SK-N-MC (cell line): ENCODE measurements around the gene SPINT4.

Experiments
- EZH2 ChIP-seq: fragments of 200-600 bp; sonication (generic); IDR thresholded peaks from one replicate; pipeline ENCODE4 v1.6.1; 2017; ENCODE audit warnings: antibody characterized with exemption
- FOXP2 ChIP-seq: optimal IDR thresholded peaks from 2 replicates; pipeline ENCODE3; 2011; ENCODE audit warnings: mild to moderate bottlenecking, moderate library complexity; ENCODE audit not compliant: insufficient read depth; ENCODE audit errors: extremely low read length, control extremely low read depth
- POLR2AphosphoS5 ChIP-seq: IDR thresholded peaks from 2 replicates; pipeline ENCODE4 v1.6.1; 2012; ENCODE audit warnings: mild to moderate bottlenecking, low read depth, low read length, borderline replicate concordance

DNA sequence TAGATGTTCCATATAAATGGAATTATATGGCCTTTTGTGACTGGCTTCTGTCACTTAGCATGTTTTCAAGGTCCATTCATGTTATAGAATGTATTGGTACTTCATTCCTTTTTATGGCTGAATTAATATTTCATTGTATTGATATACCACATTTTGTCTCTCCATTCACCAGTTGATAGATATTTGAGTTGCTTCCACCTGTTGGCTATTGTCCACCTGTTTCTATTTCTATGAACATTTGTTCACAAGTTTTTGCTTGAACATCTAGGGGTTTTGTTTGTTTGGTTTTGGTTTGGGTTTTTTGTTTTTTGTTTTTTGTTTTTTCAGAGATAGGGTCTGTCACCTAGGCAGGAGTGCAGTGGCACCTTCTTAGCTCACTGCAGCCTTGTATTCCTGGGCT is 46.3 kb downstream of the SPINT4 start:
- TF ChIP-seq EZH2 (no peak), POLR2AphosphoS5 (no peak), FOXP2 (no peak)
